ENCODE results near the gene CDKN1C. TPM values are rescaled to one million over a fixed set of nuclear protein-coding genes. Genes with fewer than 3 reads are reported as not detected.

The CDKN1C gene
- total RNA-seq, 1 donor from 2014 or later: 67.3 TPM

GRCh38 chr11:2882396-2883110 is 3.0 kb downstream of the CDKN1C start:
- TF ChIP-seq CTCF (IDR thresholded peaks at IDR 0.05) (no peak), POLR2A (IDR thresholded peaks at IDR 0.05) (no peak), POLR2AphosphoS5 (IDR thresholded peaks at IDR 0.05; ENCODE audit: insufficient read depth in 1 of 2, low read depth in 1 of 2) (no peak)
- H3K27ac ChIP-seq: peak overlapping the region; percentile 90
- peaks cover 31% of the 10 kb centered on the region for H3K4me1 ChIP-seq
- peak overlapping the region; percentile 25 to 73 for H3K4me3 ChIP-seq
- H3K27me3 ChIP-seq: no peaks in the 10 kb centered on the region
- intact Hi-C loops (cut with DNase I): no loop called here
- no peaks in the 10 kb centered on the region for H3K36me3 ChIP-seq
- DNase-seq (ENCODE audit: extremely low spot score in 2 of 2): no peak
- no peaks in the 10 kb centered on the region for H3K9me3 ChIP-seq

- H3K27ac ChIP-seq: no peak overlapping the region
- H3K9me3 ChIP-seq: no peaks in the 10 kb centered on the region
- H3K27me3 ChIP-seq: no peaks in the 10 kb centered on the region
- no peak overlapping the region for H3K4me3 ChIP-seq
- intact Hi-C loops (cut with DNase I): no loop called here
- peaks cover 31% of the 10 kb centered on the region for H3K4me1 ChIP-seq
- no peaks in the 10 kb centered on the region for H3K36me3 ChIP-seq
- no peak for DNase-seq (ENCODE audit: extremely low spot score in 2 of 2)
- TF ChIP-seq POLR2AphosphoS5 (IDR thresholded peaks at IDR 0.05; ENCODE audit: insufficient read depth in 1 of 2, low read depth in 1 of 2) (no peak), POLR2A (IDR thresholded peaks at IDR 0.05) (no peak)
These were observed 3.6 kb downstream of the CDKN1C start for GRCh38 chr11:2881981-2882375.

- Histone ChIP-seq H3K4me1 (peaks cover 25% of the 10 kb centered on the region), H3K27ac (no peak overlapping the region), H3K36me3 (no peaks in the 10 kb centered on the region), H3K27me3 (no peaks in the 10 kb centered on the region), H3K9me3 (no peaks in the 10 kb centered on the region), H3K4me3 (no peak overlapping the region)
- intact Hi-C loops (cut with DNase I): no loop called here
- DNase-seq (ENCODE audit: extremely low spot score in 2 of 2): no peak
- no peak for TF ChIP-seq POLR2A (IDR thresholded peaks at IDR 0.05)
- no peak for TF ChIP-seq POLR2AphosphoS5 (IDR thresholded peaks at IDR 0.05; ENCODE audit: insufficient read depth in 1 of 2, low read depth in 1 of 2)
- TF ChIP-seq CTCF (IDR thresholded peaks at IDR 0.05): no peak
These were observed 4.2 kb downstream of the CDKN1C start for GRCh38 chr11:2881076-2881980.

- Histone ChIP-seq H3K4me1 (peaks cover 22% of the 10 kb centered on the region), H3K27me3 (no peaks in the 10 kb centered on the region), H3K27ac (no peak overlapping the region), H3K9me3 (no peaks in the 10 kb centered on the region), H3K36me3 (no peaks in the 10 kb centered on the region), H3K4me3 (no peak overlapping the region)
- DNase-seq (ENCODE audit: extremely low spot score in 2 of 2): no peak
- TF ChIP-seq POLR2AphosphoS5 (IDR thresholded peaks at IDR 0.05; ENCODE audit: insufficient read depth in 1 of 2, low read depth in 1 of 2) (no peak), POLR2A (IDR thresholded peaks at IDR 0.05) (no peak), CTCF (IDR thresholded peaks at IDR 0.05) (no peak)
- intact Hi-C loops (cut with DNase I): no loop called here
These were observed 4.9 kb downstream of the CDKN1C start for GRCh38 chr11:2880646-2881045.

- no peak for TF ChIP-seq CTCF (IDR thresholded peaks at IDR 0.05)
- TF ChIP-seq POLR2AphosphoS5 (IDR thresholded peaks at IDR 0.05; ENCODE audit: insufficient read depth in 1 of 2, low read depth in 1 of 2): no peak
- TF ChIP-seq POLR2A (IDR thresholded peaks at IDR 0.05): no peak
These were observed 6.8 kb downstream of the CDKN1C start for GRCh38 chr11:2878782-2879181.

More at GRCh38 chr11:2878782-2879181, 6.8 kb downstream of the CDKN1C start:
- Histone ChIP-seq H3K27me3 (no peaks in the 10 kb centered on the region), H3K4me3 (no peak overlapping the region), H3K36me3 (no peaks in the 10 kb centered on the region), H3K27ac (no peak overlapping the region), H3K4me1 (peaks cover 22% of the 10 kb centered on the region), H3K9me3 (no peaks in the 10 kb centered on the region)
- intact Hi-C loops (cut with DNase I): loop anchor here (10.0 kb wide), 1 partner anchor 1024 kb away; the partner anchor contains the start of gene LSP1
- no peak for DNase-seq (ENCODE audit: extremely low spot score in 2 of 2)
